Hematopoietic multipotent progenitor cell treated with erythropoietin and hydrocortisone succinate and interleukin-3 and kit ligand, for 17 days (in vitro differentiated cells): Measurements from ENCODE around the gene VWA7.
A peak's percentile ranks its signal among the peaks of the same experiment; 100 is the strongest.
"Not testable (repeated sequence)": the region's sequence is repeated elsewhere in the genome, so short reads cannot be mapped to it uniquely, and the experiment has no call there.

ENCODE experiments used
- DNase-seq: peaks from one replicate; pipeline ENCODE4 v3.0.0-alpha.2; 2015; ENCODE audit warnings: low spot score

VWA7 gene

GRCh38 chr6:31801031-31801927, 24.2 kb upstream of the VWA7 start:
- not testable (repeated sequence) for DNase-seq

- no peak for DNase-seq
Measured at GRCh38 chr6:31799781-31800180, 22.7 kb upstream of the VWA7 start.

- DNase-seq: no peak
Measured at GRCh38 chr6:31797588-31797987, 20.5 kb upstream of the VWA7 start.

- DNase-seq: no peak
Measured at GRCh38 chr6:31796993-31797385, 19.9 kb upstream of the VWA7 start.

GRCh38 chr6:31795616-31796298, 18.6 kb upstream of the VWA7 start, which contains the start of gene VARS1:
VARS1 (minus strand) TSS chr6:31795752; CDS start chr6:31795217, 535 bp downstream.
- DNase-seq: peak; percentile 96

GRCh38 chr6:31794866-31795615, 17.9 kb upstream of the VWA7 start:
- no peak for DNase-seq

- DNase-seq: peak; percentile 27
Measured at GRCh38 chr6:31794294-31794865, 17.3 kb upstream of the VWA7 start.

GRCh38 chr6:31793927-31794245, 16.8 kb upstream of the VWA7 start:
- DNase-seq: not testable (repeated sequence)

- no peak for DNase-seq
Measured at GRCh38 chr6:31792761-31793171, 15.6 kb upstream of the VWA7 start.

GRCh38 chr6:31792090-31792374, 14.9 kb upstream of the VWA7 start:
- no peak for DNase-seq

- peak; percentile 39 for DNase-seq
Measured at GRCh38 chr6:31791324-31792089, 14.4 kb upstream of the VWA7 start.

- no peak for DNase-seq
Measured at GRCh38 chr6:31785475-31785874, 8.3 kb upstream of the VWA7 start.

- no peak for DNase-seq
Measured at GRCh38 chr6:31784098-31784925, 7.2 kb upstream of the VWA7 start.

GRCh38 chr6:31782126-31782855, 5.2 kb upstream of the VWA7 start:
- DNase-seq: no peak

- DNase-seq: no peak
Measured at GRCh38 chr6:31781244-31782125, 4.4 kb upstream of the VWA7 start.

GRCh38 chr6:31780507-31781243, 3.5 kb upstream of the VWA7 start:
- DNase-seq: no peak

GRCh38 chr6:31779908-31780307, 2.8 kb upstream of the VWA7 start:
- DNase-seq: no peak
